D721Med (cell line): ENCODE measurements around the gene MACO1.

Experiments used
- DNase-seq: peaks from one replicate; pipeline ENCODE4 v3.0.0; 2011; ENCODE audit warnings: low spot score; ENCODE audit not compliant: insufficient read length
- FAIRE-seq: peaks from 2 replicates; lab custom pipeline; 2011; peaks lifted over from hg19 to GRCh38; lab: Jason Lieb, UNC
- TF ChIP-seq, protein P1 (sequence below): IDR thresholded peaks from 2 replicates; pipeline ENCODE4 v1.5.1; 2012; ENCODE audit warnings: mild to moderate bottlenecking, control low read depth; ENCODE audit not compliant: insufficient read depth; ENCODE audit errors: missing control alignments

Gene MACO1

GRCh38 chr1:25545767-25546166 is 115.1 kb downstream of the MACO1 start:
- FAIRE-seq (no peak), DNase-seq (no peak)
- TF ChIP-seq, protein P1, sequence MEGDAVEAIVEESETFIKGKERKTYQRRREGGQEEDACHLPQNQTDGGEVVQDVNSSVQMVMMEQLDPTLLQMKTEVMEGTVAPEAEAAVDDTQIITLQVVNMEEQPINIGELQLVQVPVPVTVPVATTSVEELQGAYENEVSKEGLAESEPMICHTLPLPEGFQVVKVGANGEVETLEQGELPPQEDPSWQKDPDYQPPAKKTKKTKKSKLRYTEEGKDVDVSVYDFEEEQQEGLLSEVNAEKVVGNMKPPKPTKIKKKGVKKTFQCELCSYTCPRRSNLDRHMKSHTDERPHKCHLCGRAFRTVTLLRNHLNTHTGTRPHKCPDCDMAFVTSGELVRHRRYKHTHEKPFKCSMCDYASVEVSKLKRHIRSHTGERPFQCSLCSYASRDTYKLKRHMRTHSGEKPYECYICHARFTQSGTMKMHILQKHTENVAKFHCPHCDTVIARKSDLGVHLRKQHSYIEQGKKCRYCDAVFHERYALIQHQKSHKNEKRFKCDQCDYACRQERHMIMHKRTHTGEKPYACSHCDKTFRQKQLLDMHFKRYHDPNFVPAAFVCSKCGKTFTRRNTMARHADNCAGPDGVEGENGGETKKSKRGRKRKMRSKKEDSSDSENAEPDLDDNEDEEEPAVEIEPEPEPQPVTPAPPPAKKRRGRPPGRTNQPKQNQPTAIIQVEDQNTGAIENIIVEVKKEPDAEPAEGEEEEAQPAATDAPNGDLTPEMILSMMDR, result no peak

DNA sequence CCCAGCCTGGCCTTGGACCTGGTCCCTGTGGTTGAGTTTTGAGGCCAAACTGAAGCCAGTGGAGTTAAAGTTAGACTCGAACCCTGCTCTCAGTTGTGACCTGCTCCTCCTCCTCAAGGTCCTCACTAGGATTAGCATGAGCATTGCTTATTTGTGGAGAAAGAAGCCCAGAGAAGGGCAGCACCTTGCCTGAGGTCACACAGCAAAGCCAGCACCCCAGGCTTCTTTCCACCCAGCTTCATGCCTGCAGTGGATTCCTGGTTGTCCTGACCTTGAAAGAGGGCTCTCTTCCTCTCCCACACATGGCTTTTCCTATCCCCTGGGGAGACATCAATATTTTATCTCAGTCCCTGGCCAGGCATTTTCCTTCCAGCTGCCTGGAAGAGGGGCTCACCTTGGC is 115.5 kb downstream of the MACO1 start:
- no peak for FAIRE-seq

GRCh38 chr1:25548601-25549000 is 117.9 kb downstream of the MACO1 start:
- FAIRE-seq, result no peak
- no peak for DNase-seq
- TF ChIP-seq, protein P1, result no peak

More for the DNA sequence above, 115.5 kb downstream of the MACO1 start:
- TF ChIP-seq, protein P1, result no peak
- DNase-seq, result no peak

- no peak for DNase-seq
- no peak for FAIRE-seq
- TF ChIP-seq, protein P1, result no peak
These were observed 118.8 kb downstream of the MACO1 start for GRCh38 chr1:25549273-25550154.
